Hindlimb muscle (tissue), 1 donor: ENCODE results near the gene DYSF. TPM values are rescaled to one million over a fixed set of nuclear protein-coding genes. Genes with fewer than 3 reads are reported as not detected.

ENCODE experiments used
- DNase-seq: peaks from one replicate; pipeline ENCODE4 v3.0.0-alpha.2; 2013
- polyA plus RNA-seq: library from polyadenylated mRNA; unstranded; fragments of 120-200 nt; gene quantifications from one replicate; pipeline ENCODE4 v1.2.1, GENCODE V29; 2013; ENCODE audit not compliant: insufficient read length

The DYSF gene
- polyA plus RNA-seq, 1 donor: 185 TPM

DNA sequence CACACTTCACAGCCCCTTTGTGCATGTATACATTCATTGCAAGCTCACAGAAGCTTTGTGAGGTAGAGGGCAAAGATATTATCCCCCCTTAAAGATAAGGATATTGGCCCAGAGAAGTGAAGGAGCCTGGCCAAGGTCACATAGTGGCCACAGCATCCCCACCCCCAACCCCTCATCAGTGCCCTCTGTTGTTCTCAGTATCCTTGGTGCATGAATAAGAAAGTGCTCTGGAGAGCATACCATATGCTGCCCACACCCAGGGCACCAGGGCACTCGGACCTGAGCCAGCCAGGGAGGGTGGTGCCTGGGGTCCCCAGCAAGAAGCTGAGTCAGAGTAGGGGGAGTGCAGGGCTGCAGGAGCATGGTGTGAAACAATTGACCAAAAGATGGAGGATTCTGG, 3.3 kb downstream of the DYSF start:
- DNase-seq: no peak

- DNase-seq: no peak
Observed at GRCh38 chr2:71457123-71457915, 4.0 kb downstream of the DYSF start.

- no peak for DNase-seq
Observed at GRCh38 chr2:71457923-71458322, 4.6 kb downstream of the DYSF start.

GRCh38 chr2:71458413-71459083, 5.2 kb downstream of the DYSF start:
- no peak for DNase-seq

DNA sequence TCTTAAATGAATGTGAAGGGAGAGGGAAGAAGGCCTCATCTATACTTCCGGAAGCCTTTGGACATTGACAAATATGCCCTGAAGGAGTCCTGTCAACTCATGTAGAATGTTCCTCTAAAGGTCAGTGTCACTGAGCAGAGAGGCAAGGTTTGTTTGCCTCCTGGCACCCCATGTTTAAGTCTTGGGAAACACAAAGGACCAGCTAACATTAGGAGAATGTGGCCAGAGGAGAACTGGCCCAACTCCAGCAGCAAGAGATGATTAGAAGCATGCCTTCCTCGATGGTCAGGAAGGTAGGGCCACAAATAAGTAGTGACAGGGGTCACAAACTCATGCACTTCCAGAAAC, 5.7 kb downstream of the DYSF start:
- no peak for DNase-seq

DNA sequence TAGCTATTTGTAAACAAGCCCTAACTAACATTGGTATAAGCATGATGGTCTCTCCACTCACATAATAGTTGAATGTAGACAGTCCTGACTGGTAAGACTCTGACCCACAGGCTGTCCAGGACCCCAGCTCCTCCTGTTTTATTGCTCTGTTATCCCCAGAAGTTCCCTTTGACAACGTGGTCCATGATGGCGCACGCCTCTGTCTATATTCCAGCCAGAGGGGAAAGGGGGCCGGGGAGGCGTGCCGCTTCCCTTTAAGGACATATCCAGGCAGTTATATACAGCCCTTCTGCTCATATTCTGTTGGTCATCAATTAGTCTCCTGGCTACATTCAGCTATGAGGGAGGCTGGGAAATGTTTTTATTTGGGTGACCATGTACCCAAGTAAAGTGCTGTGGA, 6.7 kb downstream of the DYSF start:
- DNase-seq: no peak

- no peak for DNase-seq
Observed at GRCh38 chr2:71460595-71461303, 7.4 kb downstream of the DYSF start.

DNA sequence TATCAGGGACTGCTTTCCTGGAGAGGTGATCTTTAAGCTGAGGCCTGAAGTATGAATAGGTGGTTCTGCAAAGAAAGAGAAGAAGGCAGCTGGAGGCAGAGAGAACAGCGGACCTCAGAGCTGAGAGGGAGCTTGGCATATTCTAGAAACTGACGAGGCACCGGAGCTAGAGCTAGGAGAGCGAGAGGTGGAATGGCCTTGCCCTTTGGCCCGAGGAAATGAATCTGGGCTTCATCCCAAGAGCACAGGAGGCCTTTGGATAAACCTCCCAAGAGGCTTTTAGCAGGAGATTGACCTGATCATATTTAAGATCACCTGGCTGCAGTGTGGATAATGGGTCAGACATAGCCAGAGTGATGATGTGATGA, 7.9 kb downstream of the DYSF start:
- DNase-seq: no peak

GRCh38 chr2:71462056-71462605, 8.8 kb downstream of the DYSF start:
- DNase-seq: no peak

DNA sequence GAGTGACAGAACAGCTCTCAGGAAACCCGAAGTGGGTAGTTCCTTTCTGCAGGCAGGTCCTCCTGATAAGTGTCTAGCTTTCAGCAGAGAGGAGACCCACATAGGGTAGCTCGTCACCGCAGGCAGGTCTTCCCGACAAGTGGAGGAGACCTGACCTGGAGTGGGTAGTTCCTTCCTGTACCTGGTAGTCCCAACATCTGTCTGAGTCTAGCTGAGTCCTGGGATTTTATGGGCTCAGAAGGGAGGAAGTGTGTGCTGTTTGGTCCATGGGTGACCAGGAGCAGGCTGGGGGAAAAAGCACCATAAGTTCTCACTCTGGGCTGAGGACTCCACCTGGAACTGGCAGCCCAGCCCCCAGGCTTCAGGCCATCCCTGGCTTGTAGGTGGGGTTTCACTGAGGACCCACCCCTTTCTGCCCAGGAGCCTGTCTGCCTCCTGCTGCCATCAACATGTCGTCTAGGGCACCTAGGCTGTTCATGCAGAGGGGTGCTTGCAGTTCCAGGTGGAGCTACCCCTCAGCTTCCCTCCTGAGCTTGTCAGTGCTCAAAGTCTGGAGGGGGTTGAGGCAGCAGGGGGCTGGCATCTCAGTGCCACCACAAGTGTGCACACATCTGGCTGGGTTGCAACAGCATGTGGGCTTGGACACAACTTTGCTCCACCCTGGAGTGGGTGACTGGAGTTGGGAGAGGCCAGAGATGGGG, 9.4 kb downstream of the DYSF start:
- no peak for DNase-seq

DNA sequence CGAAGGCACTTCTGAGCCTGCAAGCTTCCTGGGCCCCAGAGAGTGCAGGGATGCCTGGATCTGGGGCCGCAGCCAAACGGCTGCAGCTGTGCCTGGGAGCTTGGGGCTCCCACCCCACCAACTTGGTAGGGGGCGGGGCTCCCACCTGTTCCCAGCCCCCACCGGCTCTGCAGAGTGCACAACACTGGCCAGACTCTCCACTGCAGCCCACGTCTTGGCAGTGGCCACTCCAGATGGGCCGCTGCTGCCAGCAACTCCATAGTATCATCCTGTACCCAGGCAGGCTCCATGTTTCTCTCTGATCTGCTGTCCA, 9.9 kb downstream of the DYSF start:
- no peak for DNase-seq

DNA sequence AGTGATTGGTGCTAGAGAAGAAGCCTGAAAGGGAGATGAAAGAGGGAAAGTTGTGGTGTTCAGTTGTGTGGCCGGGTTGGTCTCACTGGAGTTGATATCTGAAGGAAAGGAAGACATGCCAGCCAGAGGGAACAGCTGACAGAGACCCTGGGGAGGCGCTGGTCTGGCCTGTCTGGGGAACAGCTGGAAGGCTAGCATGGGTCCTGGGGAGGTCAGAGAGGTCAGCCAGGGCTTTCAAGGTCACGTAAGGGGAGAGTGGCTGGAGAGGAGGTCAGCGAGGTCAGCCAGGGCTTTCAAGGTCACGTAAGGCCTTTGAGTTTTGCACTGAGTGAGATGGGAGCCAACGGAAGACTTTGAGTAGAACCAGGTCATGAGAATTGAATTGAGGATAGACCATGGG, 11.0 kb downstream of the DYSF start:
- DNase-seq: no peak

GRCh38 chr2:71465356-71465755, 12.0 kb downstream of the DYSF start:
- no peak for DNase-seq

- DNase-seq: no peak
Observed at GRCh38 chr2:71465961-71466300, 12.6 kb downstream of the DYSF start.

DNA sequence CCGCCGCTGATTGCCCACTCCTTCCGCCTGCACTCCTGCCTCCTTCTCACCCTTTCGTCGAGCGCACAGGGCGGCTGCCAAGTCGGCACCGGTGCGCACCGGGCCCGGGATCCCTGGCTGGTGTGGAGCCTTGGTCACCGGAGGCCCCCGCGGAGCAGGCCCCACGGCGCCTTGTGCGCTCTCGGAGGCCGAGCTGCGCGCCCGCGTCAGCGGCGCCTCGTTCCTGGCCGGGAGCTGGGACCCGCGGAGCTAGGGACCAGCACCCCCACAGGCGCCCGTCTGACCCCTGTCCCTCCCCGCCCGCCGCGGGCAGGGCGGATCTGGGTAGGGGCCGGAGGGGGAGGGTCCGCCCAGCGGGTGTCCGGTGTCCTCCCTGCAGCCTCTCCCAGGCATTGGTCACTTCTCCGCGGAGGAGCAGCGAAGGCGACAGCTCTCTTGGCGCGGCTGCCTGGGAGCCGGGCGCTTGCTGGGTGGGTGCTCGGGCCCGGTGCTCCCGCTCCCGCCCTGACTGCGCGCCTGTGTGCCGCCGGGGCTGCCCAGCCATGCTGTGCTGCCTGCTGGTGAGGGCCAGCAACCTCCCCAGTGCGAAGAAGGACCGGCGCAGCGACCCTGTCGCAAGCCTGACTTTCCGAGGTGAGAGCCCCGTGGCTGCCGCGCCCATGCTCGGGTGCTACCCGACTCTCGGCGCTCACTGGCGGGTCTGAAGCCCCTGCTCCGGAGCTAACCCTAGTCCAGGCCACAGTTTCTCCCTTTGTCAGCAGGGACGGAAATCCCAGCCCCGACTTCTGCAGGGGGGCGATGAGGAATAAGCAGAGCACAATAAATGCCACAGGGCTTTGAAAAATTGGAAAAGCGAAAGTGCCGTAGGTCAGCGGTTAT, 13.2 kb downstream of the DYSF start:
- DNase-seq: no peak

GRCh38 chr2:71467180-71467815, 13.9 kb downstream of the DYSF start:
- no peak for DNase-seq

- no peak for DNase-seq
Observed at GRCh38 chr2:71468279-71469015, 15.1 kb downstream of the DYSF start.

DNA sequence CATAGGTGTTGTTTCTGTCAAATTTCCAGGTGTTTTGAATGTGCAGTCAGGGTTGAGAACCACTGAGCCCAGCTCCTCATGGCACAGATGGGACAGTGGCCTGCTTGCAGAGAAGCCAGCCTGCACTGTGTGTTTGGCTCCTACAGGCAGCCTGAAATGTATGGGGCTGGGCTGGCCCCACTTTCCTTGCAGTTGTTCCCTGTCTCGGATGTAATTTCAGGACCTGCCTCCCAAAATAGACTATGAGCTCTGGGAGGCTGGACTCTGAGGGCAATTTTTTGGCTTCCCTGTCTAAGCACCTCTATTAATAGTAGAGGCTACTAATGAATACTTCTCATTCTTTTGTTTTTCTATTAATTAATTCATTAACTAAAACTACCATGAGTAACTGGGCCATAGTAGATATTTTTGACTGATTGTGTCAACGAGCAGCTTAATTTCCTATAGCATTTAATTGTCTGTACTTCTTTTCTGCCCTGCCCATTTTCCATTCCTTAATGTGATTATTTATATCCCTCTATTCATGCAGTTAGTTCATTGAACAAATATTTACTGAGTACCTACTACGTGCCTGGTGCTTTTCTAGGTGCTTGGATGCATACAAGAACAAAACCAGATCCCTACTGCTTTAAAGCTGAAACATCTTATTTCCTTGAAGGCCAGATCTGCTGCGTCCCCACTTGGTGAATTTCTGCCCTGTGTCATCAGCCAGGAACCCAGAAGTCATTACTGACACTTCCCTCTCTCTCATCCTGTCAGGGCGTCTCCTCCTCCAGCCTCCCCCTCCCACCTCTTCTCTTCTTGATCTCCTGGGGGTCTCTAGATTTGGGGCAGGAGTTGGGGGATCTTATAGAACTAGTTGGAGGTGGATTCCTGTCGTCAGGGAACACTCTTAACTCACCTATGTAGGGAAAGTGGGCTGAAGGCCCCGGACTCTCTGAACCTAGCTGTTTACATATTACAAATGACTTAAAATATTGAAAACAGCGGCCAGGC, 16.3 kb downstream of the DYSF start:
- no peak for DNase-seq

- no peak for DNase-seq
Observed at GRCh38 chr2:71471276-71471675, 17.9 kb downstream of the DYSF start.

DNA sequence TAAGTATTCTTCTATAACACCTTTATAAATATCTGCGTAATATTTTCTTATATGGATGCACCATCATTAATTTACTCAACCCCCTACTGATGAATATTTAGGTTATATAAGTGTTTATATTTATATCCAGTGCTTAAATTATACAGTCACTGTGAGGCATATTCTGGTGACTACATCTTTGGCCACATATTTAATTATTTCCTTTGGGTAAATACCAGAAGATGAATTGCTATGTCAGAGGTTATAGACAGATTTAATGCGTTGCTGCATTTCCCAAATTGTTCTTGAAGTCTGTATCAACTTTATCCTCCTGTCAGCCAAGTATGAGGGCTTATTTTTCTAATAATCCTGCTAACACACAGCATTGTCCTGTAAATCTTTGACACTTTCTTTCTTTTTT, 18.7 kb downstream of the DYSF start:
- no peak for DNase-seq
